ENCODE measurements around the gene MX1.

The MX1 gene

GRCh38 chr21:41431788-41432548 lies 5.9 kb downstream of the MX1 start:
- DNase-seq (ENCODE audit: low read depth, low spot score): no peak

GRCh38 chr21:41432562-41433460 lies 6.8 kb downstream of the MX1 start:
- DNase-seq (ENCODE audit: low read depth, low spot score): no peak

- no peak for DNase-seq (ENCODE audit: low read depth, low spot score)
These were observed 7.5 kb downstream of the MX1 start for GRCh38 chr21:41433566-41433965.

GRCh38 chr21:41435706-41436105 lies 9.7 kb downstream of the MX1 start:
- DNase-seq (ENCODE audit: low read depth, low spot score): no peak

- DNase-seq (ENCODE audit: low read depth, low spot score): no peak
These were observed 11.7 kb downstream of the MX1 start for GRCh38 chr21:41437729-41438128.

- DNase-seq (ENCODE audit: low read depth, low spot score): no peak
These were observed 12.5 kb downstream of the MX1 start for GRCh38 chr21:41438425-41439113.

GRCh38 chr21:41439248-41439647 lies 13.2 kb downstream of the MX1 start:
- no peak for DNase-seq (ENCODE audit: low read depth, low spot score)

- no peak for DNase-seq (ENCODE audit: low read depth, low spot score)
These were observed 15.5 kb downstream of the MX1 start for GRCh38 chr21:41441546-41441945.

GRCh38 chr21:41442481-41443186 lies 16.6 kb downstream of the MX1 start:
- no peak for DNase-seq (ENCODE audit: low read depth, low spot score)

GRCh38 chr21:41443562-41443961 lies 17.5 kb downstream of the MX1 start:
- no peak for DNase-seq (ENCODE audit: low read depth, low spot score)

- no peak for DNase-seq (ENCODE audit: low read depth, low spot score)
These were observed 18.8 kb downstream of the MX1 start for GRCh38 chr21:41444703-41445464.

GRCh38 chr21:41445465-41445862 lies 19.4 kb downstream of the MX1 start:
- no peak for DNase-seq (ENCODE audit: low read depth, low spot score)

- no peak for DNase-seq (ENCODE audit: low read depth, low spot score)
These were observed 20.5 kb downstream of the MX1 start for GRCh38 chr21:41446586-41446985.

GRCh38 chr21:41447356-41447755 lies 21.3 kb downstream of the MX1 start:
- DNase-seq (ENCODE audit: low read depth, low spot score): no peak

GRCh38 chr21:41449613-41450012 lies 23.6 kb downstream of the MX1 start:
- no peak for DNase-seq (ENCODE audit: low read depth, low spot score)

GRCh38 chr21:41451753-41452676 lies 26.0 kb downstream of the MX1 start:
- no peak for DNase-seq (ENCODE audit: low read depth, low spot score)

GRCh38 chr21:41453198-41453597 lies 27.2 kb downstream of the MX1 start:
- DNase-seq (ENCODE audit: low read depth, low spot score): no peak

GRCh38 chr21:41453761-41454160 lies 27.7 kb downstream of the MX1 start:
- no peak for DNase-seq (ENCODE audit: low read depth, low spot score)

GRCh38 chr21:41458121-41458520 lies 32.1 kb downstream of the MX1 start:
- no peak for DNase-seq (ENCODE audit: low read depth, low spot score)

GRCh38 chr21:41458559-41458958 lies 32.5 kb downstream of the MX1 start:
- DNase-seq (ENCODE audit: low read depth, low spot score): no peak
